GM18870 (cell line): ENCODE data around the gene GUCA1C.

Experiments used
- ATAC-seq: cut with Tn5 transposase; IDR thresholded peaks from one replicate; pipeline ENCODE4 v1.9.1; 2021; ENCODE audit warnings: moderate library complexity; ENCODE audit not compliant: unreplicated experiment

GUCA1C gene

GRCh38 chr3:108953700-108954099, at the start of gene GUCA1C:
GUCA1C (minus strand) TSS chr3:108953879; CDS start chr3:108953762, 117 bp downstream.
- no peak for ATAC-seq

GRCh38 chr3:108998436-108998835, 44.8 kb upstream of the GUCA1C start:
- ATAC-seq: no peak

GRCh38 chr3:108985844-108986243, 32.2 kb upstream of the GUCA1C start:
- no peak for ATAC-seq

GRCh38 chr3:108983051-108983450, 29.4 kb upstream of the GUCA1C start:
- ATAC-seq: no peak

- no peak for ATAC-seq
Observed at GRCh38 chr3:108976058-108976457, 22.4 kb upstream of the GUCA1C start.

- ATAC-seq: no peak
Observed at GRCh38 chr3:108973019-108973418, 19.3 kb upstream of the GUCA1C start.

GRCh38 chr3:108972482-108972881, 18.8 kb upstream of the GUCA1C start:
- no peak for ATAC-seq

- no peak for ATAC-seq
Observed at GRCh38 chr3:108970561-108970960, 16.9 kb upstream of the GUCA1C start.

- ATAC-seq: no peak
Observed at GRCh38 chr3:108966773-108967172, 13.1 kb upstream of the GUCA1C start.

- ATAC-seq: no peak
Observed at GRCh38 chr3:108959017-108959416, 5.3 kb upstream of the GUCA1C start.

- ATAC-seq: no peak
Observed at GRCh38 chr3:108953210-108953609, 469 bp downstream of the GUCA1C start.

- ATAC-seq: no peak
Observed at GRCh38 chr3:108951820-108952501, 1.7 kb downstream of the GUCA1C start.

- no peak for ATAC-seq
Observed at GRCh38 chr3:108947855-108948254, 5.8 kb downstream of the GUCA1C start.

GRCh38 chr3:108946292-108947285, 7.1 kb downstream of the GUCA1C start:
- no peak for ATAC-seq

GRCh38 chr3:108940568-108941263, 13.0 kb downstream of the GUCA1C start:
- ATAC-seq: no peak

GRCh38 chr3:108940166-108940565, 13.5 kb downstream of the GUCA1C start:
- no peak for ATAC-seq

- ATAC-seq: no peak
Observed at GRCh38 chr3:108936924-108937689, 16.6 kb downstream of the GUCA1C start.

- no peak for ATAC-seq
Observed at GRCh38 chr3:108931035-108931434, 22.6 kb downstream of the GUCA1C start.

- ATAC-seq: no peak
Observed at GRCh38 chr3:108918866-108919265, 34.8 kb downstream of the GUCA1C start.

- ATAC-seq: peak; percentile 92
Observed at GRCh38 chr3:108914774-108915641, 38.7 kb downstream of the GUCA1C start.
